ENCODE data around the gene DLEU7. TPM values are rescaled to one million over a fixed set of nuclear protein-coding genes. Genes with fewer than 3 reads are reported as not detected.

DLEU7 gene
- not detected in 2 replicates for total RNA-seq

DNA sequence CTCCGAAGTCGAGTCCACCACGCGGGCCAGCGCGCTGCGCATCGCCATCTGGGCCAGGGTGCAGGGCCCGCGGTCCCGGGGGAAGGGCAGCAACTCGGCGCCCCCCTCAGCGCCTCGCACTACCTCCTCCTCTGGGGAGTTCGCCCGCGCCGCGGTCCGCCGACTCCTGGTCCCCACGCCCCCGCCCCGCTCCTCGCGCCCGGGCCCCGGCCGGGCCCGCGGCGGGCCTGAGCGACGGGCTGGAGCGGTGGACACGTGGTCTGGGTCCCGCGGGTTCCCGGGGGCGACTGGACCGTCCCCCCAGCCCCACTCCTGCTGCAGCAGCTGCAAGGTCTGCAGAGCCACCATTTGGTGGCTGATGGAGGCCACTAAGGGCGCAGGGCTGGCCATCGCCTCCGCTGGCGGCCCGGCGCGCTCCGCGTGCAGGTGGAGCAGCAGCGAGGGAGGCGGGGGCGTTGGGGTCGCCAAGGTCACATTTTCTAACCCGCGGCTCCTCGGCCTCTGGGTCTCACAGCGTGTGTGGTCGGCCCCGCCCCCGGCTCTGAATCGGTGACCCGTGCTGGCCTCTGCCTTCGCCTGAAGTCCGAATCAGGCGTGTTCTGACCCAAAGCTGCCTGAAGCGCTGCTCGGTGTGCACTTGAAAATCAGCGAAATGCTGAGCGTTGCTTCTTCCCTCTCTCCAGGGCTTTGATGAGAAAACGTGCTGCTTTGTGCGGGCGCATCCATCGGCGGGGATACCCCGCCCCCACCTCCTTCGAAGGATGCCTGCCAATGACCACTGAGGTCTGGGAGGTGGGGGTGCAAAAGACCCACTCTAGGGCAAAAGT lies at the start of gene DLEU7:
DLEU7 (minus strand) TSS at position 436 of the 827 bp plus-strand sequence; CDS start at position 390, 46 bp downstream.
- no peaks in the 10 kb centered on the region for H3K27me3 ChIP-seq (ENCODE audit: control insufficient read depth, insufficient read depth, low read length)

GRCh38 chr13:50892210-50892944 lies 48.9 kb upstream of the DLEU7 start:
- H3K36me3 ChIP-seq (ENCODE audit: control insufficient read depth, insufficient read depth, low read length), result no peaks in the 10 kb centered on the region
- no peak overlapping the region for H3K4me3 ChIP-seq (ENCODE audit: low read depth, low read length)
- FAIRE-seq (peak; percentile 47), DNase-seq (ENCODE audit: low read depth) (no peak)
- no peak for TF ChIP-seq CTCF (IDR thresholded peaks at IDR 0.05; ENCODE audit: insufficient read depth, low read length, severe bottlenecking)
- no peaks in the 10 kb centered on the region for H3K27me3 ChIP-seq (ENCODE audit: control insufficient read depth, insufficient read depth, low read length)

More for the DNA sequence above, at the start of gene DLEU7:
- FAIRE-seq, result no peak
- TF ChIP-seq CTCF (IDR thresholded peaks at IDR 0.05; ENCODE audit: insufficient read depth, low read length, severe bottlenecking), result no peak
- no peak for DNase-seq (ENCODE audit: low read depth)
- H3K36me3 ChIP-seq (ENCODE audit: control insufficient read depth, insufficient read depth, low read length), result no peaks in the 10 kb centered on the region
- no peak within 1 kb of the TSS for H3K4me3 ChIP-seq (ENCODE audit: low read depth, low read length)

GRCh38 chr13:50891206-50891605 lies 47.7 kb upstream of the DLEU7 start:
- no peak for FAIRE-seq
- Histone ChIP-seq H3K36me3 (ENCODE audit: control insufficient read depth, insufficient read depth, low read length) (no peaks in the 10 kb centered on the region), H3K27me3 (ENCODE audit: control insufficient read depth, insufficient read depth, low read length) (no peaks in the 10 kb centered on the region), H3K4me3 (ENCODE audit: low read depth, low read length) (no peak overlapping the region)
- no peak for DNase-seq (ENCODE audit: low read depth)
- TF ChIP-seq CTCF (IDR thresholded peaks at IDR 0.05; ENCODE audit: insufficient read depth, low read length, severe bottlenecking), result no peak

DNA sequence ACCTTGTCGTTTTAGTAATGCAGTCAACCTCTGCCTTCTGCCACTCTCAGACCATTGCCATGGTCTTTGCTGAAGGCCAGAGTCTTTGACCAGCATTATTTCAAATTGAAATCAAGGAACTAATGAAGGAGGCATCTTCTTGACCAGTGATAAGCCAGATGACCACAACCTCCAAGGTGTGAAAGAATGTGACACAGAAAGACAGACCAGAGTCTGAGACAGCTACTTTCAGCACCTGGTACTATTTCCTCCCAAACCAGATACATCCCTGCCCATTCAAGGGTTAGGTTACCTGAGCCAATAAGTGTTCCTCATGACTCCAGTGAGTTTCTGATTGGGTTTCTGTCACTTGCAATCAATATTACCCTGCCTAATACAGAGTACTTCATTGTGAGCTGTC lies 45.8 kb upstream of the DLEU7 start:
- no peak for TF ChIP-seq CTCF (IDR thresholded peaks at IDR 0.05; ENCODE audit: insufficient read depth, low read length, severe bottlenecking)
- Histone ChIP-seq H3K4me3 (ENCODE audit: low read depth, low read length) (no peak overlapping the region), H3K27me3 (ENCODE audit: control insufficient read depth, insufficient read depth, low read length) (no peaks in the 10 kb centered on the region), H3K36me3 (ENCODE audit: control insufficient read depth, insufficient read depth, low read length) (no peaks in the 10 kb centered on the region)
- no peak for DNase-seq (ENCODE audit: low read depth)
- FAIRE-seq, result no peak

- no peak for FAIRE-seq
- DNase-seq (ENCODE audit: low read depth), result no peak
- TF ChIP-seq CTCF (IDR thresholded peaks at IDR 0.05; ENCODE audit: insufficient read depth, low read length, severe bottlenecking), result no peak
- no peak overlapping the region for H3K4me3 ChIP-seq (ENCODE audit: low read depth, low read length)
- no peaks in the 10 kb centered on the region for H3K36me3 ChIP-seq (ENCODE audit: control insufficient read depth, insufficient read depth, low read length)
- no peaks in the 10 kb centered on the region for H3K27me3 ChIP-seq (ENCODE audit: control insufficient read depth, insufficient read depth, low read length)
Measured at GRCh38 chr13:50888362-50888761, 44.9 kb upstream of the DLEU7 start.

Data from bronchial epithelial cell (primary cell).